Common myeloid progenitor, CD34-positive (primary cell): ENCODE data around the gene CD2AP.

Experiments
- CTCF ChIA-PET: fragments of 350-600 bp; sonication (Branson Sonifier 250); formaldehyde crosslinking; loops from one replicate; lab custom pipeline; 2021; ENCODE audit warnings: antibody characterized with exemption; lab: Charles Lee
- POLR2A ChIA-PET: fragments of 350-600 bp; sonication (Branson Sonifier 250); formaldehyde crosslinking; loops from one replicate; lab custom pipeline; 2021; ENCODE audit warnings: antibody characterized with exemption; lab: Charles Lee
- DNase-seq, 3 donors: peaks; one replicate each; pipeline versions ENCODE4 v3.0.0 to v3.0.0-alpha.2; 2013
- H3K27ac ChIP-seq, 2 experiments: 1 replicate in 1 of 2; 2 replicates in 1 of 2; pipeline ENCODE4 v1.7.0; 2013; ENCODE audit warnings: inconsistent platforms in 2 of 2, low read length in 2 of 2, mild to moderate bottlenecking in 2 of 2, low read depth in 1 of 2, moderate library complexity in 1 of 2; ENCODE audit not compliant: severe bottlenecking in 2 of 2, insufficient read depth in 1 of 2, poor library complexity in 1 of 2
- H3K27me3 ChIP-seq, 5 experiments: replicated peaks in 2 of 5; 1 replicate in 3 of 5; 2 replicates in 2 of 5; pipeline versions ENCODE4 v1.6.1 to v1.7.0; 2013; ENCODE audit warnings: low read length in 4 of 5, mild to moderate bottlenecking in 2 of 5, moderate library complexity in 2 of 5, inconsistent platforms in 1 of 5; ENCODE audit not compliant: insufficient read depth in 5 of 5, control insufficient read depth in 4 of 5
- H3K36me3 ChIP-seq, 4 experiments: 1 replicate in 2 of 4; 2 replicates in 2 of 4; pipeline versions ENCODE4 v1.6.1 to v1.7.0; 2013; ENCODE audit warnings: low read length in 3 of 4, control low read depth in 1 of 4, mild to moderate bottlenecking in 1 of 4; ENCODE audit not compliant: control insufficient read depth in 4 of 4, insufficient read depth in 4 of 4
- H3K4me1 ChIP-seq, 4 experiments: 1 replicate in 3 of 4; 2 replicates in 1 of 4; pipeline versions ENCODE4 v1.6.1 to v1.7.1; 2013; ENCODE audit warnings: low read length in 3 of 4, mild to moderate bottlenecking in 3 of 4, control low read depth in 1 of 4, inconsistent platforms in 1 of 4, moderate library complexity in 1 of 4; ENCODE audit not compliant: control insufficient read depth in 4 of 4, insufficient read depth in 4 of 4; ENCODE audit errors: control extremely low read depth in 1 of 4
- H3K4me3 ChIP-seq, 7 experiments: 1 replicate in 4 of 7; 2 replicates in 3 of 7; pipeline versions ENCODE4 v1.5.1 to v1.7.0; 2013; ENCODE audit warnings: mild to moderate bottlenecking in 7 of 7, low read length in 6 of 7, moderate library complexity in 6 of 7, inconsistent platforms in 2 of 7, low read depth in 2 of 7, control low read depth in 1 of 7; ENCODE audit not compliant: insufficient read depth in 4 of 7, control insufficient read depth in 1 of 7; ENCODE audit errors: extremely low read depth in 1 of 7
- H3K9me3 ChIP-seq, 5 experiments: 1 replicate in 4 of 5; 2 replicates in 1 of 5; pipeline versions ENCODE4 v1.6.1 to v1.7.1; 2013; ENCODE audit warnings: low read length in 4 of 5, mild to moderate bottlenecking in 2 of 5, inconsistent platforms in 1 of 5, low read depth in 1 of 5, moderate library complexity in 1 of 5; ENCODE audit not compliant: control insufficient read depth in 4 of 5, insufficient read depth in 2 of 5; ENCODE audit errors: control extremely low read depth in 1 of 5
- WGBS: methylation state at CpG from one replicate; pipeline ENCODE4 v1.1.5; 2013; ENCODE audit not compliant: insufficient coverage; 5-methylcytosine and 5-hydroxymethylcytosine counted together

Gene CD2AP

GRCh38 chr6:47496935-47497579, 19.5 kb downstream of the CD2AP start:
- H3K9me3 ChIP-seq, result no peaks in the 10 kb centered on the region
- H3K27me3 ChIP-seq, result no peaks in the 10 kb centered on the region
- ChIA-PET POLR2A (no interaction called here), CTCF (no interaction called here)
- H3K36me3 ChIP-seq, result peaks cover 0 to 4% (median 0%) of the 10 kb centered on the region in 4 experiments
- whole genome bisulfite sequencing, result 90% methylated on average over 4 of the region's 8 CpGs
- no peak for DNase-seq
- H3K27ac ChIP-seq, result no peak overlapping the region
- peaks cover 0 to 24% (median 4%) of the 10 kb centered on the region in 4 experiments for H3K4me1 ChIP-seq
- H3K4me3 ChIP-seq, result no peak overlapping the region

- Histone ChIP-seq H3K36me3 (peaks cover 6 to 25% (median 14%) of the 10 kb centered on the region in 4 experiments), H3K4me1 (peaks cover 0 to 12% (median 4%) of the 10 kb centered on the region in 4 experiments), H3K4me3 (no peak overlapping the region), H3K27me3 (no peaks in the 10 kb centered on the region), H3K27ac (no peak overlapping the region), H3K9me3 (peaks cover 0 to 14% (median 2%) of the 10 kb centered on the region in 5 experiments)
- ChIA-PET CTCF (interaction anchor here (1.5 kb wide), 1 partner anchor 50 kb away, joined by 4 read pairs; no protein-coding TSS in a partner anchor), POLR2A (interaction anchor here (0.6 kb wide), 1 partner anchor 10 kb away, joined by 4 read pairs; no protein-coding TSS in a partner anchor)
- 80% methylated on average over 1 of the region's 2 CpGs for WGBS
- peak in 1 of 3 donors; percentile 37 for DNase-seq
Measured at GRCh38 chr6:47502920-47503319, 25.3 kb downstream of the CD2AP start.

- Histone ChIP-seq H3K36me3 (peaks cover 16 to 57% (median 30%) of the 10 kb centered on the region in 4 experiments), H3K9me3 (peaks cover 8 to 59% (median 11%) of the 10 kb centered on the region in 5 experiments), H3K4me1 (no peaks in the 10 kb centered on the region), H3K4me3 (no peak overlapping the region), H3K27me3 (no peaks in the 10 kb centered on the region), H3K27ac (no peak overlapping the region)
- ChIA-PET POLR2A (no interaction called here), CTCF (interaction anchor here (1.7 kb wide), 1 partner anchor 10 kb away, joined by 6 read pairs; no protein-coding TSS in a partner anchor)
- WGBS, result no CpG with 5 or more reads among the region's 1 CpG
- no peak for DNase-seq
Measured at GRCh38 chr6:47509937-47510336, 32.3 kb downstream of the CD2AP start.

GRCh38 chr6:47512872-47513271, 35.3 kb downstream of the CD2AP start:
- Histone ChIP-seq H3K36me3 (peaks cover 10 to 55% (median 24%) of the 10 kb centered on the region in 4 experiments), H3K4me3 (no peak overlapping the region), H3K4me1 (no peaks in the 10 kb centered on the region), H3K27me3 (no peaks in the 10 kb centered on the region), H3K27ac (no peak overlapping the region), H3K9me3 (peaks cover 5 to 46% (median 9%) of the 10 kb centered on the region in 5 experiments)
- POLR2A ChIA-PET, result interaction anchor here (0.6 kb wide), 1 partner anchor 9 kb away, joined by 4 read pairs; no protein-coding TSS in a partner anchor
- peak in 2 of 3 donors; percentile 29 to 40 for DNase-seq
- CTCF ChIA-PET, result interaction anchor here (0.6 to 1.2 kb wide), 2 partner anchors 11 to 173 kb away, joined by 3 to 4 read pairs; no protein-coding TSS in a partner anchor

- Histone ChIP-seq H3K27ac (no peak overlapping the region), H3K27me3 (no peaks in the 10 kb centered on the region), H3K4me3 (no peak overlapping the region), H3K9me3 (peaks cover 0 to 4% (median 0%) of the 10 kb centered on the region in 5 experiments), H3K36me3 (peaks cover under 1 to 13% (median 4%) of the 10 kb centered on the region in 4 experiments), H3K4me1 (peaks cover 0 to 7% (median 3%) of the 10 kb centered on the region in 4 experiments)
- POLR2A ChIA-PET, result interaction anchor here (0.7 kb wide), 1 partner anchor 17 kb away, joined by 9 read pairs; no protein-coding TSS in a partner anchor
- no CpG with 5 or more reads among the region's 2 CpGs for WGBS
- no peak for DNase-seq
- CTCF ChIA-PET, result interaction anchor here (1.6 kb wide), 1 partner anchor 9 kb away, joined by 6 read pairs; no protein-coding TSS in a partner anchor
Measured at GRCh38 chr6:47519279-47519678, 41.7 kb downstream of the CD2AP start.

GRCh38 chr6:47520282-47520681, 42.7 kb downstream of the CD2AP start:
- Histone ChIP-seq H3K27ac (no peak overlapping the region), H3K9me3 (no peaks in the 10 kb centered on the region), H3K36me3 (peaks cover 0 to 11% (median 4%) of the 10 kb centered on the region in 4 experiments), H3K27me3 (no peaks in the 10 kb centered on the region), H3K4me1 (peaks cover 0 to 7% (median 3%) of the 10 kb centered on the region in 4 experiments), H3K4me3 (no peak overlapping the region)
- CTCF ChIA-PET, result interaction anchor here (1.6 to 1.9 kb wide), 2 partner anchors 10 to 19 kb away, joined by 4 to 6 read pairs; no protein-coding TSS in a partner anchor
- WGBS, result 89% methylated on average over 4 of the region's 6 CpGs
- DNase-seq, result peak in 1 of 3 donors; percentile 16
- POLR2A ChIA-PET, result no interaction called here

- ChIA-PET POLR2A (interaction anchor here (1.2 kb wide), 1 partner anchor 45 kb away, joined by 3 read pairs; the partner anchor contains the start of gene CD2AP), CTCF (no interaction called here)
- Histone ChIP-seq H3K27ac (no peak overlapping the region), H3K36me3 (peaks cover 1 to 5% (median 2%) of the 10 kb centered on the region in 4 experiments), H3K27me3 (no peaks in the 10 kb centered on the region), H3K4me1 (peaks cover 0 to 7% (median 3%) of the 10 kb centered on the region in 4 experiments), H3K4me3 (no peak overlapping the region), H3K9me3 (no peaks in the 10 kb centered on the region)
- no peak for DNase-seq
- WGBS, result 71% methylated on average over 2 of the region's 6 CpGs
Measured at GRCh38 chr6:47521961-47522360, 44.4 kb downstream of the CD2AP start.
